H9 (cell line): ENCODE measurements around the gene JAK1. TPM values are rescaled to one million over a fixed set of nuclear protein-coding genes. Genes with fewer than 3 reads are reported as not detected.

Experiments used
- DNase-seq: peaks from one replicate; pipeline ENCODE4 v3.0.0-alpha.2; 2017
- H2AFZ ChIP-seq: one replicate; pipeline ENCODE4 v1.6.1; 2013; ENCODE audit warnings: mild to moderate bottlenecking, low read length, control low read depth, moderate library complexity
- H2AK5ac ChIP-seq: 2 replicates; pipeline ENCODE4 v1.6.1; 2013; ENCODE audit warnings: low read length, control low read depth, mixed read lengths; ENCODE audit not compliant: insufficient read length
- H2BK120ac ChIP-seq: one replicate; pipeline ENCODE4 v1.6.1; 2013; ENCODE audit warnings: low read depth, mild to moderate bottlenecking, low read length, control low read depth, inconsistent platforms; ENCODE audit not compliant: poor library complexity, severe bottlenecking
- H2BK12ac ChIP-seq: 2 replicates; pipeline ENCODE4 v1.6.1; 2013; ENCODE audit warnings: low read length, control low read depth, mixed read lengths, low read depth; ENCODE audit not compliant: insufficient read length
- H2BK15ac ChIP-seq: 2 replicates; pipeline ENCODE4 v1.6.1; 2013; ENCODE audit warnings: low read depth, low read length, control low read depth
- H2BK20ac ChIP-seq: one replicate; pipeline ENCODE4 v1.6.1; 2013; ENCODE audit warnings: low read depth, mild to moderate bottlenecking, low read length, control low read depth, inconsistent platforms; ENCODE audit not compliant: poor library complexity, severe bottlenecking
- H2BK5ac ChIP-seq: 2 replicates; pipeline ENCODE4 v1.6.1; 2013; ENCODE audit warnings: low read length, control low read depth, mixed read lengths; ENCODE audit not compliant: insufficient read length
- H3K14ac ChIP-seq: 2 replicates; pipeline ENCODE4 v1.6.1; 2013; ENCODE audit warnings: low read length, control low read depth; ENCODE audit not compliant: insufficient read depth
- H3K18ac ChIP-seq: 2 replicates; pipeline ENCODE4 v1.6.1; 2013; ENCODE audit warnings: low read depth, mild to moderate bottlenecking, mixed read lengths, low read length, control low read depth; ENCODE audit not compliant: insufficient read length
- H3K23ac ChIP-seq: 2 replicates; pipeline ENCODE4 v1.6.1; 2013; ENCODE audit warnings: low read length, control low read depth, mixed read lengths, low read depth; ENCODE audit not compliant: insufficient read length
- H3K23me2 ChIP-seq: 2 replicates; pipeline ENCODE4 v1.6.1; 2013; ENCODE audit warnings: low read depth, mild to moderate bottlenecking, mixed read lengths, low read length, control low read depth; ENCODE audit not compliant: insufficient read length, poor library complexity, severe bottlenecking
- H3K27ac ChIP-seq: 2 replicates; pipeline ENCODE4 v1.5.1; 2013; ENCODE audit warnings: low read length, control low read depth, mixed read lengths, low read depth; ENCODE audit not compliant: insufficient read length
- H3K27me3 ChIP-seq: 2 replicates; pipeline ENCODE4 v1.6.1; 2013; ENCODE audit warnings: low read length, control low read depth, inconsistent platforms; ENCODE audit not compliant: insufficient read depth
- H3K4ac ChIP-seq: 2 replicates; pipeline ENCODE4 v1.6.1; 2013; ENCODE audit warnings: low read depth, mild to moderate bottlenecking, control low read depth, inconsistent platforms, low read length, moderate library complexity
- H3K4me1 ChIP-seq: 2 replicates; pipeline ENCODE4 v1.6.1; 2013; ENCODE audit warnings: low read length, control low read depth, inconsistent platforms; ENCODE audit not compliant: insufficient read depth
- H3K4me2 ChIP-seq: 2 replicates; pipeline ENCODE4 v1.6.1; 2013; ENCODE audit warnings: low read length, control low read depth, mixed read lengths; ENCODE audit not compliant: insufficient read length, insufficient read depth
- H3K56ac ChIP-seq: 2 replicates; pipeline ENCODE4 v1.6.1; 2013; ENCODE audit warnings: low read depth, mild to moderate bottlenecking, mixed read lengths, low read length, control low read depth; ENCODE audit not compliant: insufficient read length
- H3K79me1 ChIP-seq: 2 replicates; pipeline ENCODE4 v1.6.1; 2013; ENCODE audit warnings: low read depth, mild to moderate bottlenecking, moderate library complexity, low read length, control low read depth, inconsistent platforms; ENCODE audit not compliant: insufficient read depth, poor library complexity, severe bottlenecking
- H3K79me2 ChIP-seq: 2 replicates; pipeline ENCODE4 v1.6.1; 2013; ENCODE audit warnings: low read length, control low read depth, inconsistent platforms; ENCODE audit not compliant: insufficient read depth
- H3K9ac ChIP-seq: 2 replicates; pipeline ENCODE4 v1.6.1; 2013; ENCODE audit warnings: low read length, control low read depth, mixed read lengths; ENCODE audit not compliant: insufficient read length; ENCODE audit errors: extremely low read depth
- H3K9me3 ChIP-seq: one replicate; pipeline ENCODE4 v1.6.1; 2013; ENCODE audit warnings: low read depth, low read length, inconsistent platforms; ENCODE audit not compliant: control insufficient read depth
- H3T11ph ChIP-seq: one replicate; pipeline ENCODE4 v1.6.1; 2013; ENCODE audit warnings: mild to moderate bottlenecking, low read length, control low read depth, inconsistent platforms
- H4K20me1 ChIP-seq: one replicate; pipeline ENCODE4 v1.6.1; 2013; ENCODE audit not compliant: control insufficient read depth, insufficient read length, insufficient read depth
- H4K5ac ChIP-seq: 2 replicates; pipeline ENCODE4 v1.6.1; 2013; ENCODE audit warnings: low read depth, mild to moderate bottlenecking, mixed read lengths, low read length, control low read depth; ENCODE audit not compliant: insufficient read length
- H4K8ac ChIP-seq: replicated peaks from 2 replicates; pipeline ENCODE4 v1.6.1; 2013; ENCODE audit warnings: low read length, control low read depth, mixed read lengths, low read depth; ENCODE audit not compliant: insufficient read length
- H4K91ac ChIP-seq: 2 replicates; pipeline ENCODE4 v1.6.1; 2013; ENCODE audit warnings: low read depth, mild to moderate bottlenecking, moderate library complexity, mixed read lengths, low read length, control low read depth; ENCODE audit not compliant: insufficient read length
- H3K27ac Mint-ChIP-seq, 3 experiments: 2 replicates in 2 of 3; 3 replicates in 1 of 3; pipeline ENCODE4 v1.8.0; 2020 to 2021; ENCODE audit warnings: mixed read lengths in 3 of 3, mild to moderate bottlenecking in 1 of 3, moderate library complexity in 1 of 3
- H3K27me3 Mint-ChIP-seq: 2 replicates; pipeline ENCODE4 v1.8.0; 2021; ENCODE audit warnings: low read depth, mild to moderate bottlenecking, moderate library complexity, mixed read lengths
- H3K36me3 Mint-ChIP-seq, 3 experiments: 2 replicates in 2 of 3; 3 replicates in 1 of 3; pipeline ENCODE4 v1.8.0; 2020 to 2021; ENCODE audit warnings: low read depth in 3 of 3, mixed read lengths in 3 of 3; ENCODE audit not compliant: insufficient read depth in 1 of 3
- H3K4me1 Mint-ChIP-seq, 2 experiments: 2 replicates each; pipeline ENCODE4 v1.8.0; 2020; ENCODE audit warnings: mixed read lengths in 2 of 2
- H3K4me3 Mint-ChIP-seq, 2 experiments: 2 replicates in 1 of 2; 3 replicates in 1 of 2; pipeline ENCODE4 v1.8.0; 2020 to 2021; ENCODE audit warnings: mild to moderate bottlenecking in 2 of 2, mixed read lengths in 2 of 2, moderate library complexity in 1 of 2
- H3K9me3 Mint-ChIP-seq, 2 experiments: 2 replicates in 1 of 2; 3 replicates in 1 of 2; pipeline ENCODE4 v1.8.0; 2020; ENCODE audit warnings: mild to moderate bottlenecking in 2 of 2, mixed read lengths in 2 of 2, moderate library complexity in 1 of 2
- CTCF ChIP-seq: fragments of 200-600 bp; sonication (generic); conservative IDR thresholded peaks from 3 replicates; pipeline ENCODE4 v1.8.0; 2021; ENCODE audit warnings: antibody characterized with exemption, mild to moderate bottlenecking
- WGBS: extraction: QIAGEN DNeasy Blood & Tissue Kit; methylation state at CpG from one replicate; pipeline ENCODE4 v1.1.7; 2013; ENCODE audit warnings: missing lambda C conversion rate, low lambda C conversion rate, mixed read lengths; ENCODE audit not compliant: insufficient read length; ENCODE audit errors: extremely low coverage; 5-methylcytosine and 5-hydroxymethylcytosine counted together
- total RNA-seq: library from RNA; stranded (reverse); gene quantifications from 2 replicates; pipeline ENCODE4 v1.2.1, GENCODE V29; 2021

JAK1 gene
- total RNA-seq, 1 experiment from 2014 or later: 12.8 TPM

- Histone ChIP-seq H3K4me2 (no peak overlapping the region), H3K4me1 (no peaks in the 10 kb centered on the region), H3K27ac (no peak overlapping the region), H4K91ac (no peak overlapping the region), H4K20me1 (no peaks in the 10 kb centered on the region), H4K8ac (no peak overlapping the region), H2BK5ac (no peak overlapping the region), H2BK20ac (no peak overlapping the region), H3K56ac (no peak overlapping the region), H2BK120ac (no peak overlapping the region), H2BK12ac (no peak overlapping the region), H3K23ac (no peak overlapping the region), H2AK5ac (no peak overlapping the region), H3K23me2 (no peaks in the 10 kb centered on the region), H3K18ac (no peak overlapping the region), H3K79me2 (no peaks in the 10 kb centered on the region), H3K14ac (no peak overlapping the region), H2BK15ac (no peak overlapping the region), H3K4ac (no peak overlapping the region), H3T11ph (no peak overlapping the region), H3K9me3 (no peaks in the 10 kb centered on the region), H3K9ac (no peak overlapping the region), H3K27me3 (no peaks in the 10 kb centered on the region), H2AFZ (no peak overlapping the region), H3K79me1 (no peaks in the 10 kb centered on the region), H4K5ac (no peak overlapping the region)
- H3K9me3 Mint-ChIP-seq: no peaks in the 10 kb centered on the region
- H3K4me3 Mint-ChIP-seq: no peak overlapping the region
- peaks cover 5 to 31% (median 14%) of the 10 kb centered on the region in 3 experiments; a peak in 6 of 7 replicates for H3K36me3 Mint-ChIP-seq
- no peak overlapping the region for H3K27ac Mint-ChIP-seq
- no peak for TF ChIP-seq CTCF
- peaks cover 4 to 5% of the 10 kb centered on the region in 2 experiments; a peak in 2 of 4 replicates for H3K4me1 Mint-ChIP-seq
- DNase-seq: no peak
- no peaks in the 10 kb centered on the region for H3K27me3 Mint-ChIP-seq
- WGBS: no CpG with 5 or more reads among the region's 6 CpGs
These were observed 124.9 kb downstream of the JAK1 start for GRCh38 chr1:64841330-64842065.
